Measurements from ENCODE around the gene TRMT1L. TPM values are rescaled to one million over a fixed set of nuclear protein-coding genes. Genes with fewer than 3 reads are reported as not detected.

The TRMT1L gene
- total RNA-seq, 2 experiments from 2014 or later: 33.7 to 38.7 TPM

- no peak for DNase-seq
- ATAC-seq: peak; percentile 32
- Mint-ChIP-seq H3K27me3 (no peaks in the 10 kb centered on the region), H3K9me3 (ENCODE audit: low read depth) (no peaks in the 10 kb centered on the region), H3K4me3 (peak overlapping the region; percentile 91), H3K4me1 (peaks cover 52% of the 10 kb centered on the region), H3K27ac (peak overlapping the region; percentile 95), H3K36me3 (ENCODE audit: low read depth) (peaks cover 9% of the 10 kb centered on the region)
- CTCF ChIA-PET: interaction anchor here (1.3 to 5.1 kb wide), 2 partner anchors 12 to 13 kb away, joined by 4 to 44 read pairs; no protein-coding TSS in a partner anchor
- POLR2A ChIA-PET: no interaction called here
- intact Hi-C loops (cut with DNase I, micrococcal nuclease): loop anchor here (2.0 to 5.0 kb wide), 9 partner anchors 112 to 1684 kb away; partner anchors contain the start of genes NIBAN1 (in 2 of the 2), C1orf21 (in 1 of the 2), RNF2 (in 1 of the 2) and SMG7 (in 1 of the 2)
Measured at GRCh38 chr1:185156288-185156853, 382 bp downstream of the TRMT1L start.

- Mint-ChIP-seq H3K36me3 (ENCODE audit: low read depth) (peaks cover 8% of the 10 kb centered on the region), H3K27ac (peak overlapping the region; percentile 90), H3K4me1 (peaks cover 54% of the 10 kb centered on the region), H3K4me3 (peak overlapping the region; percentile 91), H3K9me3 (ENCODE audit: low read depth) (no peaks in the 10 kb centered on the region), H3K27me3 (no peaks in the 10 kb centered on the region)
- intact Hi-C loops (cut with DNase I, micrococcal nuclease): loop anchor here (2.0 to 5.0 kb wide), 9 partner anchors 111 to 1683 kb away; partner anchors contain the start of genes NIBAN1 (in 2 of the 2), C1orf21 (in 1 of the 2), RNF2 (in 1 of the 2) and SMG7 (in 1 of the 2)
- ChIA-PET POLR2A (no interaction called here), CTCF (interaction anchor here (1.3 to 5.1 kb wide), 3 partner anchors 11 to 94 kb away, joined by 4 to 44 read pairs (median 4); no protein-coding TSS in a partner anchor)
- ATAC-seq (no peak), DNase-seq (no peak)
Measured at GRCh38 chr1:185155600-185156287, 1.0 kb downstream of the TRMT1L start.

DNA sequence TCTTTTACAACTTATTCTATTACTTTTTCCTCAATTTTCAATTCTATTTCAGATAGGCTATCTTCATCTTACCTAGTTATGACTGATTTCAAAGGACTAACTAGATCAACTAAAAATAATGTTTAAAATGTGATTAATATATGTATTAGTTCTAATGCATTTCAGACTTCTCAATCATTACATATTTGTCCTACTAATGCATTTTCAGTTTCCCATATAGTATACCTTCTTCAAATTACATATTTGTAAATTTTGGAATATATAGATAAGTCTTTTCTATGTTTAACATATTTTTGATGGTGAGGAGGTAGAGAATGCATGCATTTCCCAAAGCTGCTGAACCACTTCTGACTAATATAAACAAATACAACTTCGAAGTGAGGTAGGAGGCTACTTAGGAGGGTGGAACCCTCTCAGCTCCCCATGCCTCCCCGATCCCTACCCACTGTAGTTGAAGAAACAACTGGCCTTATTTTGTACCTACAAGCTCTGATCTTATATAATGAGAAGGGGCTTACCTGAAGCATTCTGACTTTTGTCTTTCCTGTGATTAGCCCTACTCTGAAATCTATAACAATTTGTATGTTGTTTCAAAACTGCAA, 1.7 kb downstream of the TRMT1L start:
- ATAC-seq (no peak), DNase-seq (no peak)
- ChIA-PET CTCF (interaction anchor here (1.8 to 5.1 kb wide), 2 partner anchors 14 to 93 kb away, joined by 4 to 44 read pairs; no protein-coding TSS in a partner anchor), POLR2A (no interaction called here)
- Mint-ChIP-seq H3K9me3 (ENCODE audit: low read depth) (no peaks in the 10 kb centered on the region), H3K4me1 (peaks cover 51% of the 10 kb centered on the region), H3K4me3 (peak overlapping the region; percentile 91), H3K36me3 (ENCODE audit: low read depth) (peaks cover 13% of the 10 kb centered on the region), H3K27me3 (no peaks in the 10 kb centered on the region), H3K27ac (peak overlapping the region; percentile 90)
- intact Hi-C loops (cut with DNase I, micrococcal nuclease): loop anchor here (5.0 kb wide), 3 partner anchors 183 to 1683 kb away; partner anchors contain the start of genes NIBAN1 (in 1 of the 2), SMG7 (in 1 of the 2) and TSEN15 (in 1 of the 2)

DNA sequence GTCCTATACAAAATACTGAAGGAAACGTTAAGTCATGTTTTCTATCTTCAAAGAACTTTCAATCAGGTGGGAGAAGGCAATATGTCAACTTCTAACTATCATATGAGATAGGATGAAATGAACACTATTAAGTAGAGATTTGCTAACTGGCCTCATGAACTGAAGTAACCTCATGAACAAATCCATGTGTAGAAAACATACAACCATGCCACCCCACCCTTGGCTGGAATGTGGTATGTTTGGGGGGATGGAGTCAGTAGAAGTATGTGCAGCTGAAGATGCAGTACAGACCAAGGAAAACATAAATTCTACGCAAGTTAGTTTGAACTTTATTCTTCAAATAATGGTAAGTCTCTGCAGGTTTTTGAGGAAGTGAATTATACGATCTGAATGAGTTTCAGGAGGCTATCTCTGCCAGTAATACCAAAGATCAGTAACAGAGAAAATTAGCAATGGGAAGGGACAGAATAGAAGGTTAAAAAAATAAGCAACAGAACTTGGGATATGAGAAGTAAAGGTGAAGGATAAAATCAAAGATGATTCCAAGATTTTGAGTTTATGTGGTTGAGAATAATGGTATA, 4.5 kb downstream of the TRMT1L start:
- ChIA-PET POLR2A (interaction anchor here (0.6 kb wide), 1 partner anchor 454 kb away, joined by 7 read pairs; no protein-coding TSS in a partner anchor), CTCF (no interaction called here)
- H3K36me3 Mint-ChIP-seq (ENCODE audit: low read depth): peaks cover 27% of the 10 kb centered on the region
- no peak overlapping the region for H3K4me3 Mint-ChIP-seq
- DNase-seq: no peak
- intact Hi-C loops (cut with DNase I, micrococcal nuclease): no loop called here
- H3K27me3 Mint-ChIP-seq: no peaks in the 10 kb centered on the region
- H3K27ac Mint-ChIP-seq: no peak overlapping the region
- peaks cover 35% of the 10 kb centered on the region for H3K4me1 Mint-ChIP-seq
- no peak for ATAC-seq
- H3K9me3 Mint-ChIP-seq (ENCODE audit: low read depth): no peaks in the 10 kb centered on the region

DNA sequence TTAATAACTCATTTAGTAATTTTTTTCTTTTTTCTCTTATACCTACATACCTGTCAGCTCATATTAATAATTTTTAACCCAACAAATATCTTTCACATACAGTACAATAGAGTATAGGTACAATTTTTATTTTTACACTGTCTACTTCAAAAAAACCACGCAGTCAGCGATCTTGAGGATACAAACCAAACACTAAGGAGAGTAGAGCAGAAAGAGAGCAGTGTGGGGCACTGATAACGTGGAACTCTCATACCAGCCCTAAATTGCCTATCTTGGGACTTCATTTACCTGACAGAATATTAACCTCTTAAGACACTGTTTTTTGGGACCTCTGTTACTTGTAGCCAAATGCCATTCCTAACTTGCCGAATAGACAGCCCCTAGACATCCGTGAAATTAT, 5.5 kb downstream of the TRMT1L start:
- ATAC-seq: no peak
- Mint-ChIP-seq H3K27ac (no peak overlapping the region), H3K36me3 (ENCODE audit: low read depth) (peaks cover 27% of the 10 kb centered on the region), H3K4me1 (peaks cover 35% of the 10 kb centered on the region), H3K9me3 (ENCODE audit: low read depth) (no peaks in the 10 kb centered on the region), H3K4me3 (no peak overlapping the region), H3K27me3 (no peaks in the 10 kb centered on the region)
- intact Hi-C loops (cut with DNase I, micrococcal nuclease): no loop called here
- ChIA-PET CTCF (no interaction called here), POLR2A (no interaction called here)
- DNase-seq: no peak

GRCh38 chr1:185144233-185144632, 12.5 kb downstream of the TRMT1L start:
- H3K36me3 Mint-ChIP-seq (ENCODE audit: low read depth): peaks cover 16% of the 10 kb centered on the region

DNA sequence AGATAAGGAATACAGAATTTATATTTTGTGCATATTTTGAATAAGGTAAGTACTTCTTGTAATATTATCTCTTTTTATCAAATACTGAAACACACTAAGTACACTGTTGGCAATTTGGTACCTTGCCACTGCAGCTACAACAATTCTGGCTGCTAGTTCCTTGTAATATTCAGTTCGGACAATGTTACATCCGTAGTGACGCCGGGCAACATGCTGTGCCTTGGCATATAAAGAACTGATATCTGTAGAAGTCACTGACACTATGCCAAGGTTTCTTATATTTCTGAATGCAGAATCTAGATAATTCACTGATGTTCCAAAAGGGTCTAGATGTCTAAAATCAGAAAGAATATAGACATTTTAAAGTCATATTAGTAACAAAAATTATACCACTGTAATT, 17.5 kb downstream of the TRMT1L start:
- no peaks in the 10 kb centered on the region for H3K9me3 Mint-ChIP-seq (ENCODE audit: low read depth)
- intact Hi-C loops (cut with DNase I, micrococcal nuclease): no loop called here
- ATAC-seq (no peak), DNase-seq (no peak)
- peaks cover 13% of the 10 kb centered on the region for H3K36me3 Mint-ChIP-seq (ENCODE audit: low read depth)
- no peaks in the 10 kb centered on the region for H3K27me3 Mint-ChIP-seq
- no peak overlapping the region for H3K4me3 Mint-ChIP-seq
- ChIA-PET POLR2A (no interaction called here), CTCF (no interaction called here)
- no peak overlapping the region for H3K27ac Mint-ChIP-seq
- H3K4me1 Mint-ChIP-seq: peaks cover 3% of the 10 kb centered on the region

More at GRCh38 chr1:185144233-185144632, 12.5 kb downstream of the TRMT1L start:
- ATAC-seq: no peak
- intact Hi-C loops (cut with DNase I, micrococcal nuclease): no loop called here
- Mint-ChIP-seq H3K4me1 (no peaks in the 10 kb centered on the region), H3K27me3 (no peaks in the 10 kb centered on the region), H3K27ac (no peak overlapping the region), H3K9me3 (ENCODE audit: low read depth) (no peaks in the 10 kb centered on the region), H3K4me3 (no peak overlapping the region)
- no peak for DNase-seq
- ChIA-PET POLR2A (no interaction called here), CTCF (interaction anchor here (0.7 to 1.1 kb wide), 2 partner anchors 12 kb away, joined by 4 read pairs; partner anchors contain the start of gene TRMT1L)

DNA sequence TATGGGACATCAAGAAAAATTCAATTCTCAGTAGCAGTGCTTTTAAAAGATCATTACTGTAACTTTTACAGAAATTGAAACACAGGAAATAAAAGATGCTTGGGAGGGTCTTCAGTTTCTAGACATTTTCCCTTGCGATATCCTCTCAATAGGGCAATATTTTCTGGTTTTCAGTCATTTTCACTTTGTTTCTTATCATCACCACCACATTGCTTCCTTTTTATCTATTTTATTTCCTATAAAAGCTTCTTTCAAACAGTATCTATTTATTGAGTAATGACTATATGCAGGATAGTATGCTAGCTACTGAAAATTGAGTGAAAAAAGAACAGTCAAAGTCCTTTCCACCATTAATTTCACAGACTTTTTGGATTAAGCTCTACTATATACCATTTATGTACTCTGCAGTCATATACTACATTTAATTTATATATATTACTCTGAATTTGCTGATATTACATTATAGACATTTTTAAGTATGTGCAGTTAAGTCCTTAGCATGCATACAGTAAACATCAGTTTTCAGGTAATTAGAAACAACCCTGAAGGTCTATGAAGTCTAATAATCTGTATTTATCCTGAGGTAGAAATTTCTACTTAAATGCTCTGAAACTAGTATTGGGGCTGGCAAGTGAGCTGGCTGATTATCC, 18.7 kb downstream of the TRMT1L start:
- Mint-ChIP-seq H3K9me3 (ENCODE audit: low read depth) (peaks cover 3% of the 10 kb centered on the region), H3K36me3 (ENCODE audit: low read depth) (peaks cover 23% of the 10 kb centered on the region), H3K27me3 (no peaks in the 10 kb centered on the region), H3K4me1 (peaks cover 3% of the 10 kb centered on the region), H3K27ac (no peak overlapping the region), H3K4me3 (no peak overlapping the region)
- intact Hi-C loops (cut with DNase I, micrococcal nuclease): no loop called here
- POLR2A ChIA-PET: no interaction called here
- no peak for DNase-seq
- CTCF ChIA-PET: interaction anchor here (0.6 kb wide), 1 partner anchor 543 kb away, joined by 3 read pairs; no protein-coding TSS in a partner anchor
- ATAC-seq: no peak

- no peak overlapping the region for H3K4me3 Mint-ChIP-seq
- DNase-seq (no peak), ATAC-seq (no peak)
- H3K9me3 Mint-ChIP-seq (ENCODE audit: low read depth): peaks cover 7% of the 10 kb centered on the region
- intact Hi-C loops (cut with DNase I, micrococcal nuclease): no loop called here
- peaks cover 40% of the 10 kb centered on the region for H3K36me3 Mint-ChIP-seq (ENCODE audit: low read depth)
- no peaks in the 10 kb centered on the region for H3K4me1 Mint-ChIP-seq
- no peak overlapping the region for H3K27ac Mint-ChIP-seq
- POLR2A ChIA-PET: no interaction called here
- CTCF ChIA-PET: interaction anchor here (0.6 kb wide), 1 partner anchor 12 kb away, joined by 4 read pairs; no protein-coding TSS in a partner anchor
- no peaks in the 10 kb centered on the region for H3K27me3 Mint-ChIP-seq
Measured at GRCh38 chr1:185132534-185132933, 24.2 kb downstream of the TRMT1L start.

GRCh38 chr1:185129708-185130107, 27.0 kb downstream of the TRMT1L start:
- no peaks in the 10 kb centered on the region for H3K4me1 Mint-ChIP-seq
- no peak for DNase-seq
- no peak overlapping the region for H3K4me3 Mint-ChIP-seq
- peaks cover 39% of the 10 kb centered on the region for H3K36me3 Mint-ChIP-seq (ENCODE audit: low read depth)
- H3K9me3 Mint-ChIP-seq (ENCODE audit: low read depth): peaks cover 7% of the 10 kb centered on the region
- H3K27ac Mint-ChIP-seq: no peak overlapping the region
- ChIA-PET POLR2A (no interaction called here), CTCF (no interaction called here)
- intact Hi-C loops (cut with DNase I, micrococcal nuclease): no loop called here
- ATAC-seq: no peak
- no peaks in the 10 kb centered on the region for H3K27me3 Mint-ChIP-seq

DNA sequence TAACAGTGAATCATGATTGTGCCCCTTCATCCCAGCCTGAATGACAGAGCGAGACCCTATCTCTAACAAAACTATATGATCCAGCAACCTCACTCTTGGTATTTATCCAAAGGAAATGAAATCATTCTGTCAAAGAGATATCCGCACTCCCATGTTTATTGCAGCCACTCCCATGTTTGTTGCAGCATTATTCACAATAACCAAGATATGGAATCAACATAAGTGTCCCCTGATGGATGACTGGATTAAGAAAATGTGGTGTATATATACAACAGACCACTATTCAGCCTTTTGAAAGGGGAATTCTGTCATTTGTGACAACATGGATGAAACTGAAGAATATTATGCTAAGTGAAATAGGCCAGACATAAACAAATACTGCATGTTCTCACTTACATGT, 44.4 kb downstream of the TRMT1L start:
- H3K4me3 Mint-ChIP-seq: no peak overlapping the region
- no peaks in the 10 kb centered on the region for H3K27me3 Mint-ChIP-seq
- H3K27ac Mint-ChIP-seq: no peak overlapping the region
- peaks cover 2% of the 10 kb centered on the region for H3K36me3 Mint-ChIP-seq (ENCODE audit: low read depth)
- H3K4me1 Mint-ChIP-seq: no peaks in the 10 kb centered on the region
- POLR2A ChIA-PET: no interaction called here
- intact Hi-C loops (cut with DNase I, micrococcal nuclease): no loop called here
- no peak for ATAC-seq
- peaks cover 14% of the 10 kb centered on the region for H3K9me3 Mint-ChIP-seq (ENCODE audit: low read depth)
- no peak for DNase-seq
- CTCF ChIA-PET: no interaction called here

Measured in activated CD4-positive, alpha-beta T cell treated with anti-CD3 and anti-CD28 coated beads for 36 hours (primary cell).